Spleen (tissue), 11 donors: ENCODE data around the gene UBR4. TPM values are rescaled to one million over a fixed set of nuclear protein-coding genes. Genes with fewer than 3 reads are reported as not detected.

Experiments used
- DNase-seq: peaks from one replicate; pipeline ENCODE4 v3.0.0-alpha.2; 2020
- H3K27ac ChIP-seq, 8 donors: fragments of 200-600 bp; sonication (generic) in 7 of 8; 1 replicate in 4 of 8; 2 replicates in 4 of 8; pipeline versions ENCODE4 v1.5.0 to v1.8.0; 2016 to 2021; ENCODE audit warnings: inconsistent platforms in 4 of 8, mild to moderate bottlenecking in 4 of 8, moderate library complexity in 1 of 8
- H3K27me3 ChIP-seq, 7 donors: fragments of 200-600 bp; sonication (generic) in 6 of 7; replicated peaks in 1 of 7; 1 replicate in 4 of 7; 2 replicates in 3 of 7; pipeline versions ENCODE4 v1.5.0 to v1.8.0; 2016 to 2021; ENCODE audit warnings: inconsistent platforms in 3 of 7, mild to moderate bottlenecking in 1 of 7
- H3K36me3 ChIP-seq, 6 donors: fragments of 200-600 bp; sonication (generic) in 5 of 6; 1 replicate in 4 of 6; 2 replicates in 2 of 6; pipeline versions ENCODE4 v1.5.0 to v1.8.0; 2016 to 2021; ENCODE audit warnings: inconsistent platforms in 2 of 6
- H3K4me1 ChIP-seq, 6 donors: fragments of 200-600 bp; sonication (generic) in 5 of 6; 1 replicate in 3 of 6; 2 replicates in 3 of 6; pipeline versions ENCODE4 v1.5.0 to v1.8.0; 2016 to 2021; ENCODE audit warnings: inconsistent platforms in 3 of 6
- H3K4me3 ChIP-seq, 8 donors: fragments of 200-600 bp; sonication (generic) in 7 of 8; 1 replicate in 4 of 8; 2 replicates in 4 of 8; pipeline versions ENCODE4 v1.5.0 to v1.8.0; 2016 to 2021; ENCODE audit warnings: inconsistent platforms in 4 of 8, mild to moderate bottlenecking in 4 of 8, moderate library complexity in 2 of 8
- H3K9me3 ChIP-seq, 8 donors: fragments of 200-600 bp; sonication (generic) in 7 of 8; 1 replicate in 4 of 8; 2 replicates in 4 of 8; pipeline versions ENCODE4 v1.5.0 to v1.8.0; 2016 to 2021; ENCODE audit warnings: inconsistent platforms in 4 of 8
- CTCF ChIP-seq, 11 experiments: fragments of 200-600 bp in 7 of 11; fragments of 450-650 bp in 4 of 11; sonication (generic) in 4 of 11; IDR thresholded peaks in 8 of 11; conservative IDR thresholded peaks in 3 of 11; 1 replicate in 7 of 11; 2 replicates in 4 of 11; pipeline versions ENCODE4 v1.4.0 to v1.8.0; 2016 to 2021; ENCODE audit warnings: antibody characterized with exemption in 11 of 11, inconsistent platforms in 4 of 11, mild to moderate bottlenecking in 1 of 11
- POLR2A ChIP-seq, 3 donors: fragments of 450-650 bp; IDR thresholded peaks; one replicate each; pipeline ENCODE4 v1.5.1; 2017; ENCODE audit warnings: antibody characterized with exemption in 3 of 3, mild to moderate bottlenecking in 1 of 3
- POLR2AphosphoS5 ChIP-seq, 3 donors: sonication (generic); formaldehyde crosslinking; IDR thresholded peaks; one replicate each; pipeline ENCODE4 v1.5.1; 2017; ENCODE audit warnings: antibody characterized with exemption in 3 of 3
- WGBS, 5 donors: extraction: QIAGEN DNeasy Blood & Tissue Kit in 3 of 5; methylation state at CpG; one replicate each; pipeline versions ENCODE4 v1.1.5 to v1.1.7; 2013 to 2018; 5-methylcytosine and 5-hydroxymethylcytosine counted together
- intact Hi-C: fragments of 100-400 bp; cut with DNase I; formaldehyde crosslinking; loops from one replicate; pipeline ENCODE4 v1.15.0; 2023; ENCODE audit warnings: low total_unique reads
- polyA plus RNA-seq, 3 donors: library from polyadenylated mRNA; stranded (reverse); fragments of 200-250 nt; gene quantifications; one replicate each; pipeline ENCODE4 v1.2.1, GENCODE V29; 2013
- total RNA-seq, 7 donors: library from RNA; depleted of rRNA in 3 of 7; stranded (reverse); fragments of >200 nt in 3 of 7; fragmentation: NEBNext Ultra II Directional in 4 of 7; extraction: Animal tissue kit (Norgen Biotek cat#: 25700) in 4 of 7; gene quantifications; one replicate each; pipeline versions ENCODE4 v1.1.0 to v1.2.1, GENCODE V29; 2016 to 2021
- donor health status: healthy with polysubstance abuse.
- donor health status: DM: no; HTN: no; CAD: no; lungs with moderate emphysema.
- donor health status: DM: no; HTN: no; CAD: no.
- donor health status: Bipolar disorder and iron deficiency.
- donor health status: healthy.
- donor health status: DM: no; HTN: no; CAD: no.
- donor health status: DM: yes; HTN: yes; CAD: no.

UBR4 gene
- total and polyA plus RNA-seq, 10 donors, result 72.5 to 184 (median 149) TPM

- H3K4me1 ChIP-seq, result peaks cover 0 to 18% (median 14%) of the 10 kb centered on the region in 6 donors
These were observed 49.2 kb downstream of the UBR4 start for GRCh38 chr1:19160831-19161230.

GRCh38 chr1:19157653-19158052 lies 52.4 kb downstream of the UBR4 start:
- WGBS, 5 donors, result 91 to 97% (median 96%) methylated on average over 8 of the region's 8 CpGs
- intact Hi-C loops, result no loop called here
- H3K27ac ChIP-seq, result peak overlapping the region in 4 of 8 donors; percentile 41 to 50 (median 48)

More at GRCh38 chr1:19160831-19161230, 49.2 kb downstream of the UBR4 start:
- Histone ChIP-seq H3K36me3 (peaks cover 4 to 100% (median 100%) of the 10 kb centered on the region in 6 donors), H3K9me3 (no peaks in the 10 kb centered on the region), H3K27ac (no peak overlapping the region), H3K27me3 (no peaks in the 10 kb centered on the region), H3K4me3 (no peak overlapping the region)
- DNase-seq, result no peak
- WGBS, 5 donors, result 93 to 98% (median 96%) methylated on average over 7 of the region's 7 CpGs
- intact Hi-C loops, result no loop called here
- TF ChIP-seq CTCF (IDR thresholded peaks at IDR 0.05 in 8 of 11, conservative IDR thresholded peaks at IDR 0.05 in 3 of 11) (no peak), POLR2AphosphoS5 (IDR thresholded peaks at IDR 0.05) (no peak), POLR2A (IDR thresholded peaks at IDR 0.05) (no peak)

GRCh38 chr1:19156676-19157075 lies 53.4 kb downstream of the UBR4 start:
- intact Hi-C loops, result no loop called here
- Histone ChIP-seq H3K36me3 (peaks cover under 1 to 100% (median 100%) of the 10 kb centered on the region in 6 donors), H3K4me1 (peaks cover 0 to 19% (median 14%) of the 10 kb centered on the region in 6 donors), H3K9me3 (no peaks in the 10 kb centered on the region), H3K27ac (peak overlapping the region in 5 of 8 donors; percentile 13 to 57 (median 50)), H3K27me3 (no peaks in the 10 kb centered on the region), H3K4me3 (no peak overlapping the region)
- TF ChIP-seq POLR2AphosphoS5 (IDR thresholded peaks at IDR 0.05), result peak in 1 of 3 donors; percentile 47
- TF ChIP-seq CTCF (IDR thresholded peaks at IDR 0.05 in 8 of 11, conservative IDR thresholded peaks at IDR 0.05 in 3 of 11), result no peak
- WGBS, 5 donors, result 14 to 29% (median 21%) methylated on average over 5 of the region's 5 CpGs
- no peak for DNase-seq

More at GRCh38 chr1:19157653-19158052, 52.4 kb downstream of the UBR4 start:
- Histone ChIP-seq H3K36me3 (peaks cover 4 to 100% (median 100%) of the 10 kb centered on the region in 6 donors), H3K4me3 (no peak overlapping the region), H3K9me3 (no peaks in the 10 kb centered on the region), H3K4me1 (peaks cover 0 to 19% (median 14%) of the 10 kb centered on the region in 6 donors), H3K27me3 (no peaks in the 10 kb centered on the region)
- no peak for DNase-seq
- no peak for TF ChIP-seq POLR2A (IDR thresholded peaks at IDR 0.05)
- TF ChIP-seq CTCF (IDR thresholded peaks at IDR 0.05 in 8 of 11, conservative IDR thresholded peaks at IDR 0.05 in 3 of 11), result no peak
- no peak for TF ChIP-seq POLR2AphosphoS5 (IDR thresholded peaks at IDR 0.05)

- intact Hi-C loops, result no loop called here
- Histone ChIP-seq H3K4me1 (peaks cover 0 to 19% (median 14%) of the 10 kb centered on the region in 6 donors), H3K4me3 (no peak overlapping the region), H3K27me3 (no peaks in the 10 kb centered on the region), H3K36me3 (peaks cover 3 to 100% (median 100%) of the 10 kb centered on the region in 6 donors), H3K27ac (no peak overlapping the region), H3K9me3 (no peaks in the 10 kb centered on the region)
- TF ChIP-seq CTCF (IDR thresholded peaks at IDR 0.05 in 8 of 11, conservative IDR thresholded peaks at IDR 0.05 in 3 of 11) (no peak), POLR2A (IDR thresholded peaks at IDR 0.05) (no peak), POLR2AphosphoS5 (IDR thresholded peaks at IDR 0.05) (no peak)
- WGBS, 5 donors, result 93 to 96% (median 94%) methylated on average over 7 of the region's 7 CpGs
- no peak for DNase-seq
These were observed 55.2 kb downstream of the UBR4 start for GRCh38 chr1:19154876-19155275.
